Measurements from ENCODE around the gene SH2D7.

GRCh38 chr15:78112551-78112950, 20.2 kb downstream of the SH2D7 start:
- no peak for TF ChIP-seq CTCF (IDR thresholded peaks at IDR 0.05)
- TF ChIP-seq POLR2A (IDR thresholded peaks at IDR 0.05) = no peak
